Glomerular visceral epithelial cell (primary cell): ENCODE results near the gene NBPF3.
"Not testable (repeated sequence)": the region's sequence is repeated elsewhere in the genome, so short reads cannot be mapped to it uniquely, and the experiment has no call there.

Source experiments
- DNase-seq: peaks from one replicate; pipeline ENCODE4 v3.0.0-alpha.2; 2016; ENCODE audit errors: extremely low spot score

Gene NBPF3

DNA sequence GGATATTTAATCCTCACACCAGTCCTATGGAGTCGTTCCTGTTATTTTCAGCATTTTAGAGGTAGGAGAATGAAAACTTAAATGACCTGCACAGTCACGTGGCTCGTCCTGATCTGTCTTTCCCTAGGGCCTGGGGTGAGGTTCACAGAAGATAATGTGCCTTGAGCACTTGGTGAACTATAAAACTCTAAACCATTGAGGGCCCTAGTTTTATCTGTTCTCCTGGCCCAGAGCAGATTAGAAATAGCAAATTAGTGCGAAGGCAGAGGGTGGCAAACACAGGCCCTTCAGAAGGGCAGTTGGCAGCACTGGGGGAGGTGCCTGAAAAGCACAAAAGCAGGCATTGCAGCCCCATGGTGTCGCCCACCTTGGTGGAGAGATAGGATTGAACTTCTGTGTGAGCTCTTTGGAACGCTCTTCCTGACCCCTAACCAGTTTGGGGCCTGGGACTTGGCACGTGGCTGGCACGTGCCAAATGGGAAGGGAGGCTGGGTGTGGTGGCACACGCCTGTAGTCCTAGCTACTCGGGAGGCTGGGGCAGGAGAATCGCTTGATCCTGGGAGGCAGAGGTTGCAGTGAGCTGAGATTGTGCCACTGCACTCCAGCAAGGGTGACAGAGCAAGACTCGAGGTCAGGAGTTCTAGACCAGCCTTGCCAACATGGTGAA lies 1.2 kb upstream of the NBPF3 start:
- DNase-seq: not testable (repeated sequence)

DNA sequence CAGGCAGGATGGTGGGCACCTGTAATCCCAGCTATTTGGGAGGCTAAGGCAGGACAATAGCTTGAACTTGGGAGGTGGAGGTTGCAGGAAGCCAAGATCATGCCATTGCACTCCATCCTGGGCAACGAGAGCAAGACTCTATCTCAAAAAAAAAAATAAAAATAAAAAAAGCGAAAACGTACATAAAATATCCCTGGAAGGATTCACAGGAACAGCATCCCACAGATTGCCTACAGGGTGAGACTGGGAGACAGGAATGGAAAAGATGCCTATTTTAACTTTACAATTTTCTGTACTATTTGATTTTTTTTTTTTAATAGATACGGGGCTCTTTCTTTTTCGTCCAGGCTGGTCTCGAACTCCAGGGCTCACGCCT lies 604 bp upstream of the NBPF3 start:
- no peak for DNase-seq

DNA sequence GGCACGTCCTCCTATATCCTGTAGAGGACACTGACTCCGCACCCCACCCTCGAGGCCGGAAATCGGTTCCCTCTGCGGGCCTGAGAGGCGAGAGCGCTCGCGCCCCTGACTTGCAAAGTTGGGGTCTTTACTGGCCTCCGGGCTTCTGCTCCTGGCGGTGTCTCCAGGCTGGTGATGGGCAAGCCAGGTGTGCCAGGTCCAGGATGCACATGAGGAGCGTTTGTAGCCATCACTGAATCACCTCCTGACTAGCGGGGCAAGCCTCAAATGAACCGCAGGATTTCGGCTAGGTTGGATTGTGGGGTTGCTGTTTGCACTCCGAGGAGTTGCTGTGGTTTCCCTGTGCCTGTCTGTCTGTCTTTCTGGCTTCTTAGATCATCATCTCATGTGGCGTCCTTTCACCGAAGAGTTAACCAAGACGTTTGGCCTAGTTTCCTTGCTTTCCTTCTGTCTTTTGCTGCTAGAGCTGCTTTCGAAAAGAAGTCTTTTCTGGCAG lies 741 bp downstream of the NBPF3 start:
- peak; percentile 26 for DNase-seq

DNA sequence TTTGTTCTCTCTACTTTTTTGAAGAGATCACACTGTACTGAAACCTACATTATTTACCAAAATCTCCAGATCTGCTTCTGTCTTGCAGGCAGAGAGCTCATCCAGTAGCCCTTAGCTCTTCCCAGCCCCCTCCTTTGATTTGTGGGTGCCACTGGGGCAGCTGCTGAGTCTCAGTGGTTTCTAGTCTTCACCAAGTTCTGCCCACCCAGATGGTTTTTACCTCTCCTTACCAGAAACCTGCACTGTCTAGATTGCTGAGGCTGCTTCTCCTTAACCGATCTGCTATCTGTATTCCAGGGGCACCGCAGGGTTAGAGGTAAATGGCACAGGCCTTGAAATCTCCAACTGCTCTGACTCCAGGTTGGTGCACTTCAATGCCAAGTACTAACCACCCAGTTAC lies 6.7 kb downstream of the NBPF3 start:
- not testable (repeated sequence) for DNase-seq

DNA sequence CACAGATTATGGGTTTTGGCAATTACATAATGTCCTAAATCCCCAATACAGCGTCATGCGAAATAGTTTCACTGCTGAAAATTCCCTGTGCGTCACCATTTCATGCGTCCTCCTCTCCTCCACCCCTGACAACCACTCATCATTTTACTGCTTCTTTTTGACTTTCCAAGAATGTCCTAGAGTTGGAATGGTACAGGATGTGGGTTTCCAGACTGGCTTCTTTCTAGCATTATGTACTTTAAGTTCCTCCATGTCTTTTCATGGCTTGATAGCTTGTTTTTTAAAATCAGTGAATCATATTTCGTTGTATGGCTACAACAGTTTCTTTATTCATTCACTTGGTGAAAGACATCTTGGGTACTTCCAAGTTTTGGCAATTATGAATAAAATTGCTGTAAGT lies 7.4 kb downstream of the NBPF3 start:
- no peak for DNase-seq

DNA sequence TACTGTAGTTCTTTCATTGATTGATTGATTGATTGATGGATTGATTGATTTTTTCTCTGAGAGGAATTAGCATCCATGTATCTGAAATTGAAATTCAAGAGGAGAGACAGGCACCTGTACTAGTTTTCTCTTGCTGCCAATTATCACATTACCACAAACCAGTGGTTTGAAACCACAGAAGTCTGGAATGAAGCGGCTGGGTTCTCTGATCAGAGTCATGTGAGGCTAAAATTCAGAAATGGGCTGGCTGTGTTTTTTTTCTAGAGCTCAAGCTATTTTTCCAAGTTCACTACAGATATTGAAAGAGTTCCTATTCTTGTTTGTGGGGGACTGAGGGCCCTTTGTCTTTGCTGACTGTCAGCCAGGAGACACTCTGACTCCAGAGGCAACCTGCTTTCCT lies 10.0 kb downstream of the NBPF3 start:
- peak; percentile 38 for DNase-seq

GRCh38 chr1:21451212-21451611 lies 11.3 kb downstream of the NBPF3 start:
- DNase-seq: peak; percentile 32

GRCh38 chr1:21451981-21452411 lies 12.1 kb downstream of the NBPF3 start:
- no peak for DNase-seq

DNA sequence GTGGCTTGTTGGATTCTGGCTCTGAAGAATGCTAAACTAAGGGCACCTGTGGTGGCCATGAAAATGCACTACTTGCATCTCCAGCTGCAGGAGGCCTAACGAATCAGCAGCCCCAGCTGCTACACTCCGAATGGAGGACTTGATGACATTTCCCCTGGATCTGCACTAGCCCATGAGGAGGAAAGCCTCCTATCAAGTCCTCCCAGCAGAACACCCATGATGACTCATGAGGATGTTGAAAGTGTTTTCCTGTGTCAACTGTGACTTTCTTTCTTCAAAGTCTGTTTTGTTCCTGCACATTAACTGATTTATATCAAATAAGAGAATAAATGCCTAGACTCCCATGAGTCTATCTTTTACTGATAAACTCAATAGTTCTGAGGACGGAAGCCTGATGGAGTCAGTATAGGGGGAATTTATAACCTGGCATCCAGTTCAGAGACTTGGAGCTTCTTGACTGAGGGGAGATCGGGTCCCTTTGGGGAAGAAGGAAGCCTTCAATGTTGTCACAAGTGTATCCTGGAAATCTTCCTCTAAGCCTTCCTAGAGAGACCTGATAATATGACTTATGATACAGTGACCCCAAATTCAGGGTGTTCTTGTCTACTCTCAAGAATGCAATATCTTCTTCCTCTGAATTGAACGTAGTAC lies 14.2 kb downstream of the NBPF3 start:
- peak; percentile 36 for DNase-seq

DNA sequence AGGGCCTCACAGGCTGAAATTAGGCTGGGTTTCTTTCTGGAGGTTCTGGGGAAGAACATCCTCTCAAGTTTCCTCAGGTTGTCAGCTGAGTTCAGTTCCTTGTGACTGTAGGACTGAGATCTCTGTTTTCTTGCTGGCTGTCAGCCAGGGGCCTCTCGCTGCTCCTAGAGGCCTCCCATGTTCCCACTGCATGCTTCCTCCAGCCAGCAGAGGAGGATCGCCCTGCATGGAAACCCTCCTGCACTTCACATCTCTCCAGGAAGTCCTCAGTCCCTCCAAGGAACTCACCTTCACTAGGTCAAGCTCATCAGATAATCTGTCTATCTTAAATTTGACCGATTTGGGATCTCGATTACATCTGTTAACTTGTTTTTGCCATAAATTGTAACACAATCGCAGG lies 15.0 kb downstream of the NBPF3 start:
- DNase-seq: not testable (repeated sequence)

DNA sequence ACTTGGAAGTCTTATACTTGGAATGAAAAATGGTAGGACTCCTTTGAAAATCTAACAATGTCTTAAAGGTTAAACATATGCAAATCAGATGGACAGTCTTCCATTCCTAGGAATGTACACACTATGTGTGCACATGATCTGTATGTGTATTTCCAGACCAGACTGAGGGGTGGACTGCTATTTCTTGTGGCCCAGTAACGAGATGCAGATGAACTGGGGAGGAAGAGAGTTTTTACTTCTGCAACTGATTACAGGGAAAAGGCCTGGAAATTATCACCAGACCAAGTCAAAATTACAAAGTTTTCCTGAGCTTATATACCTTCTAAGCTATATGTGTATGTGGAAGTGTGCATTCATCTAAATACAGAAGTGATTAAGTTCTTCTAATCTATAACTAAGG lies 17.7 kb downstream of the NBPF3 start:
- DNase-seq: no peak

- not testable (repeated sequence) for DNase-seq
Measured at GRCh38 chr1:21465127-21465526, 25.2 kb downstream of the NBPF3 start.

DNA sequence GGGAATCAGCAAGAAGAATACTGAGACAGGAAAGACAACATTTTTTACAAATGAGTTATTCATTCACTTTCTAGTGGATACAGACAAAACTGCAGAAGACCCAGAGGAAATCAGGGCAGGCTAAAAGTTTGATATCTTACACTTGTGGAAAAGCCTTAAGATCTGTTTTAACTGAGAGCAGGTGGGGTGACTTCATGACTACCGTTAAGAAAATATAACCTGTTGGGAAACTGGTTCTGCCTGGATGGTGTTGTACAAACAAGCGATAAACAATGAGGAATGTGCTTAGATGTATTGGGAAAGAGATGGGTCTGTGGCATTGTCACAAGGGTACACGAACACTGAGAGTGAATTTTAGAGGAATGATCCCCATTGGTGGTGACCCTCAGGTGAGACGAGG lies 28.0 kb downstream of the NBPF3 start:
- not testable (repeated sequence) for DNase-seq

DNA sequence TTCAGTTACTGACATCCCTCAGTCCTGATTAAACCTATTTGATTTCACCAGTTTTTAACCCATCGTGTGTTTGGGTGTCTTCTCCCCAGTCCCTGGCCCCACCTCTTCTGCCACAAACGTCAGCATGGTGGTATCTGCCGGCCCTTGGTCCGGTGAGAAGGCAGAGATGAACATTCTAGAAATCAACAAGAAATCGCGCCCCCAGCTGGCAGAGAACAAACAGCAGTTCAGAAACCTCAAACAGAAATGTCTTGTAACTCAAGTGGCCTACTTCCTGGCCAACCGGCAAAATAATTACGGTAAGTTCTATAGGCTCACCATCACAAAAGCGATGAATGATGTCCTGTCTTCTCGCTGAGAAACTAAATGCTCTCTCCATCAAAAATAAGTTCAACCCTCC lies 28.7 kb downstream of the NBPF3 start:
- no peak for DNase-seq

GRCh38 chr1:21469581-21469980 lies 29.6 kb downstream of the NBPF3 start:
- DNase-seq: no peak

- DNase-seq: no peak
Measured at GRCh38 chr1:21472861-21473260, 32.9 kb downstream of the NBPF3 start.

- DNase-seq: no peak
Measured at GRCh38 chr1:21478356-21478755, 38.4 kb downstream of the NBPF3 start.

- not testable (repeated sequence) for DNase-seq
Measured at GRCh38 chr1:21483881-21484280, 43.9 kb downstream of the NBPF3 start.

DNA sequence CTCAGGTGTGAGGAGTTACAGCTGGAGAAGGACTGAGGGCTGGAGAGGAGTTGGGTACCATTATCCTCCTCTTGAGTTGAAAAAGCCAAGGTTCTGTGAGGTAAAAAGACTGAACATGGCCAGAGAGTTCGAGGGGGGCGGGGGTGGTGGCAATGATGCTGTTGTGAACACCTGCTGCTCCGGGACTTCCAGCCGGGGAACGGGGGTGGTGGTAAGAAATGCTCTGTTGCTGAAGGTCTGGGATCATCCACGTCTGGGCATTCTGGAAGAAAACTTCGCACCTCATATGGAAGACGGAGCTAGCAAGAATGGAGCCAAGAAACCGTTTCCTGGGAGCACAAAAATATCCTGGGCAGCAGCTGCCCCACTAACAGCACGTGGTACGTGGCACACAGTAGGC lies 49.2 kb downstream of the NBPF3 start:
- no peak for DNase-seq

DNA sequence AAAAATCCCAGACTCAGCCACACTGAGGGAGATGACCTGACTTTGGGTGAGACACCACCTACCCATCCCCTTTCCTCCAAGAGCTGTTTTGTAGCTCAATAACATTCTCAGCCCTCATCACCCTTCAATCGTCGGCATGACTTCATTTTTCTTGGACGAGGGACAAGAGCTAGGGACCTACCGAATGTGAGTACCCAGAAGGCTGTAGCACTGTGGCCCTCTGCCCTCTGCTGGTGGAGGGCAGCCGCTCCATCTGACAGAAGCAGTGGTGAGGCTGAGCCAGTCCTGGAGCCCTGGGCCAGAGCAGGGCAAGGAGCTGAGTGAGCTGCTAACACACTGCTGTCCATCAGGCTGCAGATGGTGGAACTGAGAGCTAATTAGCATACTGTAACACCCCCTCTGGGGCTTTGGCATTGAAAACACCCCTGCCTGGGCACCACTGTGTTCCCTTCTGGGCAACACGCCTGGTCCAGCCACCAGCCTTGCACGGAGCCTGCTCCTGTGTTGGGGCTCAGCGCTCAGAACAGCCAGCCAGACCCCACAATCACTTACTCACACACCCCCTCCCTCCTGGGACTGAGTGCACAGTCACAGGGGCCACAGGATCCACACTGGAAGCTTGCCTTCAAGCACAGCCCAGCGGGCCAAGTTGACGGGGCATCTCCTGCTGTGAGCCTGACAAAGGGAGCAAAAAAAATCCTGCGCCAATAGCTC lies 51.0 kb downstream of the NBPF3 start:
- DNase-seq: peak; percentile 48

GRCh38 chr1:21491488-21492355 lies 51.8 kb downstream of the NBPF3 start:
- no peak for DNase-seq

GRCh38 chr1:21492356-21492625 lies 52.4 kb downstream of the NBPF3 start:
- no peak for DNase-seq
